Activated CD8-positive, alpha-beta memory T cell treated with anti-CD3 and anti-CD28 coated beads, Interleukin-2, amount 50 U/mL, for 24 hours (primary cell): ENCODE results near the gene RCSD1.
"Not testable (repeated sequence)": the region's sequence is repeated elsewhere in the genome, so short reads cannot be mapped to it uniquely, and the experiment has no call there.

ENCODE experiments used
- DNase-seq: peaks from one replicate; pipeline ENCODE4 v3.0.0-alpha.2; 2020; ENCODE audit errors: extremely low read depth

RCSD1 gene

DNA sequence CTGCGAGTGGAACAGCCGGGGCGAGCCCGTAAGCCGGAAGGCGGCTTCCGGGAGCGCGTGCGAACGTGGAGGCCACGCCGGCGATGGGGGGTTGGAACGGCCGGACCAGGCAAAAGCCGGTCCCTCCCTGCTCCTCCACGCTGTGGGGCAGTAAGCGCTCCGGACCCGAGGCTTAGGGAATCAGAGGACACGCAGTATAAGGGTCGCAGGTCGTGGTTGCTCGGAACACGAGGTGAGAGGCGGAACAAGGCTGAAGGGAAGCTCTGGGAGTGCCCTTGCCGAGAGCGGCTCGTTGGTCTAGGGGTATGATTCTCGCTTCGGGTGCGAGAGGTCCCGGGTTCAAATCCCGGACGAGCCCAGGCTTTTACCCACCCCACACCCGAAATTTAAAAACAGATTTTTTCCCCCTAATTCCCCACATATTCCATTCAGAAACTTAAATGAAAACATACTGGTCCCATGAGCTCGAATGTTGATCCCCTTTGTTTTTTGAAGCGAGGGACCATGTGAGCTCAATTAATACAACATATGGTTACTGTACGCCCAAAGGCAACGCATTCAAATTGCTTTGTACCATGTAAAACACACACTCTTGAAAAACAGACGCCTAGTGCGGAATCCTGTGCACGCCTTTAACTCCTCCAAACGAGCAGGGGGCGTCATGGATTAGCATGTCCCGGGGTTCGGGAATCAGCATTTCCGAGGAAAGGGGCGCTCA lies 84.6 kb downstream of the RCSD1 start:
- DNase-seq, result peak; percentile 82

DNA sequence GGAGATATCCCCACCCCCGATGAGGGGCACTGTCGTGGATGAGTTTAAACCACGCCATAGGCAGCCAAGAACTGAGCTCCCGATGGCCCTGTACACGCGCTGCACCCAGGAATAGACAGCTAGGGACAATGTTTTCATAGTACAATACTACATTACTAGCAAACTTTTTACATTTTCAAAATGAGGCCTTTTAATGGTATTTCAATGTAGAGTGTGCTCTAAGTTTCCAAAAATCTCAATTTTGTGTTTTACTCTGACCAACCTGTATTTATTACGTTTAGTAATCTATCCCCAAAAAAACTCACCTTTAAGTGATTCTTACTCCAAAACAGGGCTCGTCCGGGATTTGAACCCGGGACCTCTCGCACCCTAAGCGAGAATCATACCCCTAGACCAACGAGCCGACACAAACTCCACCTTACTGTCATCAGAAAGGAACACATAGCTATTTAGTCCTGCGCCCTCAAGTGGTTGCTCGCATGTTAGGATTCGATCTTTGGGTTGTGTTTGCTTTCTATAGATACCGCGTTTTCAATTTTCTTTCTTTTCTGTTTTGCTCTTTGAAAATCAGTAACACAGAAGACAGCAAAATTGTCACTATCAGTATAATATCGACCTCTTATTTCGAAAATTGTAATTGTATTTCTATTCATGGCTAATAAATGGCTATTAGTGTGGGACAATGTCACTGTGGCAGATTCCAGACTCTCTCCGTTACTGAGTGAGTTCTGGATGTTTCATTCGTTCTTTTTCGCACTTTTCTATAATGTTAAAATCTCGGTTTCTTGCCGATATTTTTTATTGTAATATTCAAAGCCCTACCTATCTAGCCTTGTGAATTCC lies 85.3 kb downstream of the RCSD1 start:
- DNase-seq, result peak; percentile 68

DNA sequence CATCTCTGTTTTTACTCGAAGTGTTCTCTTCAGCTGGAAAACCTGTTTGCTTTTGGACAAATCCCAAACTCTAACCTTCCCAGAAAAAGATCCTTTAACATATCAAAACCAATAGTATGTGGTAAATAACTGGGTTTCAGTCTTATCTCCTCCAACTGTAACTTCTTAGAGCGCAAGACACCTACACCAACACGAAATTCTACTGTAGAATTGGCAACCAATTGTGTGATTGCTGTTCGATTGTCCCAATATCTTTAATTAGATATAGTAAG lies 85.9 kb downstream of the RCSD1 start:
- DNase-seq, result no peak

DNA sequence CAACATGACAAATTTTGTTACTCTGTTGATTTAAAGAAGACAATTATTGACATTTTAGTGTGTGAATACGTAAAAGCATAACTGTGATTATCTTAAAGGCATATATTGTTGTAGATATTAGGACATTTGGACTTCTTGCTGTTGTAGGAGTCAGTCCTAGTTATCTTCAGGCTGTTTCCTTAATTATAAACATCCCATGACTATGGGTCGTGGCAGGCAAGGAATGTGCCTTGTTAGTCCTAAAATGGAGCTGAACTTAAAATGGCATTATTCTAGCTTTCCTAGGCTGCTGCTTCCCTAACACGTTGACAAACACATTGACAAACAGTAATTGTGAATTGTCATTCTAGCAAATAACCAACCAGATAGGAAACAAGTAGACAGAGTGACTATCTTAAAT lies 87.3 kb downstream of the RCSD1 start:
- DNase-seq, result no peak

DNA sequence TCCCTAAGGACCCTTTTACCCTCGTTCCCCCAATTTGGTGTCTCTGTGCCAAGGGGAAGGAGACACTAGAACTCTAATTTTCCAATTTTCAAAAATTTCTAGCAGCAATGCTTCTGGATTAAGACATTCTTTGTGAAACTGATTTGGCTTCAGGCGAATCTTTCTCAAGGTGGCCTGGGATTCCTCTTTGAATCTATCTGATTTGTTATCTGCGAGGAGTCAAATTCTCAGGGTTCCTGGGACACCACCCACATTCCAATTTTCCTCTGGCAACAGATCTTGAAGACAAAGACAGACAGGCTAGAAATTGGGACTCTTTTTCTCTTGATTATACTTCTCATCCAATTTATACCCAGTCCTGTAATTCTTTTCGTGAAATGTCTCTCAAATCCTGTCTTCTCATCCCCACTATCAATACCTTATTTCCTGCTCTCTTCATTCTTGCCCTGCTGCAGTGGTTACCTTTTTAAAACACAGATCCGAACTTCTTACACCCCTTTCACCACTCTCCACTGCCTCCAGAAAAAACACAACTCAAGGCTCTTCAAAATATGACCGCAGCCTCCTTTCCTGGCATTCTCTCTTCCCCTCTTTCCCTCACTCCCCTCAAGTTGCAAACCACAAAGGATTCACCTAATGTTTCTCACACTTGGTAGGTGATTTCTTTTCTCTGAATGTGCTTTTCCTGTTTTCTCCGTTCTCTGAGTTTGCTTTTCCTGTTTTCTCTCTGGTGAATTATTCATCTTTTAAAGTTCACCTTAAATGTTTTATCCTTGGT lies 89.1 kb downstream of the RCSD1 start:
- no peak for DNase-seq

DNA sequence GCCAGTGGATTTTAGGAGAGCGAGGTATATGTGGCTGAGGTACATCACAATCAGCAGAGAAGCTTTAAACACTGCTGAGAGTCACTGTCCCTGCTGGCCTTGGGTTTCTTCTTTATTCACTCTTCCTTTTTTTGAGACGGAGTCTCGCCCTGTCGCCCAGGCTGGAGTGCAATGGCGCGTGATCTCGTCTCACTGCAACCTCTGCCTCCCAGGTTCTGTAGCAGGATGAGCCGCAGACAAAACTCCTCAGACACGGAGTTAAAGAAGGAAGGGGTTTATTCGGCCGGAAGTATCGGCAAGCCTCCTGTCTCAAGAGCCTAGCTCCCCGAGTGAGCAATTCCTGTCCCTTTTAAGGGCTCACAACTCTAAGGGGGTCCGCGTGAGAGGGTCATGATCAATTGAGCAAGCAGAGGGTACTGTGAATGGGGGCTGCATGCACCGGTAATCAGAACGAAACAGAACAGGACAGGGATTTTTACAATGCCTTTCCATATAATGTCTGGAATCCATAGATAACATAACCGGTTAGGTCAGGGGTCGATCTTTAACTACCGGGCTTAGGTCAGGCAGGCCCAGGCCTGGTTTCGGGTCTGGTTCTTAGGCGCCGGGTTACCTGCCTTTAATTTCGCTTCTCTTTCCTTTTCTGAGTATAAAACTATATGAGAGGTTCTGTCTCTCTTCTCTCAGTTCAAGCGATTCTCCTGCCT lies 89.8 kb downstream of the RCSD1 start:
- not testable (repeated sequence) for DNase-seq

DNA sequence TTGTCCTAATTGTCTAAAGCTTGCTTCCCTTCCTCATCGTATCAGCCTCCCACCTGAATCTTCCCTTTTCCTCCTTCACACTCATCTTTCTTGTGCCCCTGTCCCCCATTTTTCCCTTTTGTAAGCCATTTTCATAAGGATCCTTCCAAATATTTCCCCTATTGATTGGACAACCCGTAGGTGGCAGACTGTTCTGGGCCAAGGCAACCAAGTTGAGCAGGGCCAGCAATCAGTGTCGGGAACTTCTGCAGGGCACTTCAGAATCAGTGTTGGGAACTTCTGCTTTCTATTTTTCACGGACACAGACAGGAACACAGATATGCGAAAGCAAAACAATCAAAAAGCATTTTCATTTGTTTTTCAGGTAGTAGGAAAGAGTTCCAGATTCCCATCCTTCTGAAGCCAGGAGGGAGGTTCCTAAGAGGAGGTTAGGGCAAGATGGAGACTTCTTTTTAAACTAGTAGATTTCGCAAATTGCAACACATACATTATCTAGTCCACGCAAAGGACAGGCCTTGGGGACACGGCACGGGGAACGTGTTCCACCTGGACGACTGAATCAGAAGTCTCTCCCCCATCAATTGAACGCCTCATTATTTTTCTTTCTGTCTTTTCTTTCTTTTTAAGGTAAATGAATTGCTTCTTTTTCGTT lies 91.1 kb downstream of the RCSD1 start:
- no peak for DNase-seq

DNA sequence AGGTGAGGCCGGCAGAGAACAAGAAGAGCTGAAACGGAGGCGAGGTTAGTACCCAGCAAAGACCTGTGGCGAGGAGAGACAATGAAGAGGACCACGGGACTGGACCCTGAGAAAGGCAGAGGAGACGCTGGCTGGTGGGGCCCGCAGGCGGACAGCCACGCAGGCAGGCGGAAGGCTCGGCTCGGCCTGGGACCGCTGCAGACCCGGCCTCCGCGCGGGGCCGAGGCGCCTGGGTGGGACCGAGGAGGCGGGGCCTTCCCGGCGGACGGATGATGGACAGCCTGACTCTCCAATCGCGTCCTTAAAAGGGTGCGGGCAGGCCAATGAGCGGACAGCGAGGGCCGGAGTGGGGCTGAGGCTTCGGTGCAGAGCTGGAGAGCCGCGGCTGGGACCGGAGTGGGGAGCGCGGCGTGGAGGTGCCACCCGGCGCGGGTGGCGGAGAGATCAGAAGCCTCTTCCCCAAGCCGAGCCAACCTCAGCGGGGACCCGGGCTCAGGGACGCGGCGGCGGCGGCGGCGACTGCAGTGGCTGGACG lies 91.7 kb downstream of the RCSD1 start, which contains the start of gene MPZL1:
TSS of gene MPZL1 (plus strand) at position 366 of the 535 bp plus-strand sequence. CDS start 170 bp downstream, outside the sequence.
- peak; percentile 84 for DNase-seq

DNA sequence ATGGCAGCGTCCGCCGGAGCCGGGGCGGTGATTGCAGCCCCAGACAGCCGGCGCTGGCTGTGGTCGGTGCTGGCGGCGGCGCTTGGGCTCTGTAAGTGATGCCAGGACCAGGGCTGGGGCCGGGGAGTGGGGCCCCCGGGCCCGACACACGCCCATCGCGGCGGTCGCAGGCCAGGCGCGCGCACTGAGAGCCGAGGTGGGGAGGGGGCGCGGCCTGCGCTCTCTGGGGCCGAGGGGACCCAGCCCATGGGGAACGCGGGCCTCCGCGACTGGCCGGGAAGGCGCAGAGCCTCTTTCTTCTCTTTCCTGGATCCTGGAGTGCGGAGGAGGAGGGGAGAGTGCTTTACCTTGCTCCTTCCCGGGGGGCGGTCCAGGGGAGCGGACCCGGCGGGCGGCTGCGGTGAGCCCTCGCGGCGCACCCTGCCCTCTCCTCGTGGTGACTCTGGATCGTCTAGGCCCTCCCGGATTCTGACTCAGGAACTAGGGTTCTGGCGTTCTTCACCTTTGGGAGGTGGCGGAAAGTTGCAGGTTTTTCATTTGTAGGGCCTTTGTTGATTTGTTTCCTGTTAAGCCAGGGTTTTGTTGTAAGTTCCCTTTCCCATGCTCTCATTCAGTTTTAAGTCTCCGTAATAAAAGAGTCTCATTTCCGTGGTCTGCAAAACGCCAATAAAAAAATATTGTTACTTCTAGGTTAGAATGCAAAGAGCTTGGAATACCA lies 92.3 kb downstream of the RCSD1 start:
- no peak for DNase-seq

DNA sequence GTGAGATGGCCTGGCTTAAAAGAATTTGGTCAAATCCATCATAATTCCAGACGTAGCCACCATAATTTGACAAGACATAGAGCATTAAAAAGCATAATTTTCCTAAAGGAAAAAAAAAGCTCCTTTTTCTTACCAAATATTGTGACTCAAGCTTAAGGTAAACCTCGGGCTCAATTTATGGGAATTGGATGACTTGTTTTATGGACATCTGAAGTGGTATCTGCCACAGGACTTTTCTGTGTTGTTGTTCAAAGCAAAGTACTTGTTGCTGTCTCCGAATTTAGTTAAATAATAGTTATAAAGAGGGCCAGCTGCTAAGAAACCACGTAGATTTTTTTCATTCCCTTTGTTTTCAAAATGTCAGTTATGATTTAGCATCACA lies 92.8 kb downstream of the RCSD1 start:
- DNase-seq, result no peak

DNA sequence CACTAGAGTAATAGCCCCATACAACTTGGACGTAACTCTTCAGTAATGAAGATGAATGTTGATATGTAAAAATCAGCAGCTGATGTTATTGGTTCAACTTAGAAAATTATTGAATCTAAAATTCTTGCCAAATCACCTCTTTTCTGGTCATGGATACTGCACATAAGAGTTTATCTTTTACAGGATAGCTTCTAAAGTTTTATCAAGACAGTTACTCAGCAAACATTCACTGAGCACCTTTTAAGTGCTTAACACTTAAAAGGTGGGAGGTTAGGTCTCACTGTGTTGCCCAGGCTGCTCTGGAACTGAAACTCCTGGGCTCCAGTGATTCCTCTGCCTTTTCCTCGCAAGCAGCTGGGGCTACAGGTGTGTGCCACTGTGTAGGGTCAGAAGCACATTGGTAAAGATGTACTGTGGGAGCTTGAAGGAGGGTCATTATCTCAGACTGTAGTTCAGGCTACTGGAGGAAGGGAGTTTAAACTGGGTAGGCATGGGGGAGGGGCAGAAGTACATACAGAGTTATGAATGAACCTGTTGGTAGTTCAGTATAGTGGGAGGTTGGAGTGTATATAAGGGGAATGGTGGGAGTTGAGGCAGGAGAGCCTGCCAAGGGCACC lies 93.8 kb downstream of the RCSD1 start:
- no peak for DNase-seq

DNA sequence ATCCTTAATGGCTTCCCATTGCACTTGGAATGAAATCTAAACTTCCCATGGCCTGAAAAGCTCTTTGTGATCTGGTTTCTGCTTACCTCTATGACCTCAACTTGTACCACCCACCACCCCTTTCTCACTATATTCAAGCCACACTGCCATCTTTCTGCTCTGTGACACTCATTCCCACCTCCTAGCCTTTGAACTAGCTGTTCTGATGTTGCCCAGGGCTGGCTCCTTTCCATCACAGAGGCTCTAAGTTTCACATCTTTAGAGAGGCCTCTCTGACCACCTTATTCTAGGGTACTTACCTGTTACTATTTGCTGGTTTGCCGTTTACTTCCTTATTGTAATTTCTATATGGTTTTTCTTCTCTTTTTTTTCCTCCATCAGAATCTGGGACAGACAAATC lies 96.0 kb downstream of the RCSD1 start:
- no peak for DNase-seq

DNA sequence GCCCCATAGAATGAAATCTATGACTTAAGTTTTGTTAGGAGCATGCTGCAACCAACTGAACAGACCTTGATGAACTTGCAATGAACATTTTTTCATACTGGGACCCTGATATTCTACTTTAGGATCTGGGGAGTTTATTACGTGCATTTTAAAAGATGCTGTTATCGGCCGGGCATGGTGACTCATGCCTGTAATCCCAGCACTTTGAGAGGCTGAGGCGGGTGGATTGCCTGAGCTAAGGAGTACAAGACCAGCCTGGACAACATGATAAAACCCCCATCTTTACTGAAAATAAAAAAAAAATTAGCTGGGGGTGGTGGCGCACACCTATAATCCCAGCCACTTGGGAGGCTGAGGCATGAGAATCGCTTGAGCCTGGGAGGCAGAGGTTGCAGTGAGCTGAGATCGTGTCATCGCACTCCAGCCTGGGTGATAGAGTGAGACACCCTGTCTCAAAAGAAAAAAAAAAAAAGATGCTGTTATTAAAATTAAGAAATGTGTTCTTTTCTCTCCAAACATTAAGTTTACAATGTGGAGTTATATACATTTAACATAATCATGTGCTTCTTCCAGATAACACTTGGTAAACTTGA lies 98.9 kb downstream of the RCSD1 start:
- DNase-seq, result no peak

DNA sequence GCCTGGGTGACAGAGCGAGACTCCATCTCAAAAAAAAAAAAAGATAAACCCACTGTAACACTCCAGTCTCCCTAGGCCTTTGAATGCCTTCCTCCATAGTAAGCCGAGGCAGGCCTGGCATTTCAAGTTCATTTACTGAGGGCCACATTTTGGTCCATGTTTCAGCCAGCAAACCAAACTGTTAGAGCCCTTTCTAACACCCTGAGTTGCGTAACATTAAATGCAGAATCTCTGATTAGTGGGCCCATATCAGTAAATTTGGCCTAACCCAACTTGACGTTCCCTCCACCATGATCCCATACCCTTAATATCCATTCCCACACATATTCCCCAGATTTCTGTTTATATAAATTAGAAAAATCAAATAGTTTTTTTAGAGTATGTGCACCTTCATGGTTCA lies 104.2 kb downstream of the RCSD1 start:
- DNase-seq, result no peak

DNA sequence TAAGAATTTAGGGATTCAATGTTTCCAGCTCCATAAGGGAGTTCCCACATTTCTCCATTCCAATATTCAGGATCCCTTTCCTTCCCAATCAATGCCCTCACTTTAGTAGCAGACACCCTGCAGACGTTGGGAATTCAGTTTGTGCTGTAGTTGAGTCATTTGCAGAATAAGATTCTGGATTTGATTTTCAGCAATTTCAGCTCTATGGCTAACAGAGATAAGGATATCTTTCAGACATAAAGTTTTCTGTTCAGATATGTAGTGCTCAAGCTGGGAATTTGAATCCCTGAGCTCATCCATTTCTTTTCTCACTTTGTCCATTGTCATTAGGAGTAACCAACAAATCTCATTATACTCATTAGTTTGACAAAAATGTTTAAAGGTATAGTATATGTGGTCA lies 104.8 kb downstream of the RCSD1 start:
- no peak for DNase-seq

DNA sequence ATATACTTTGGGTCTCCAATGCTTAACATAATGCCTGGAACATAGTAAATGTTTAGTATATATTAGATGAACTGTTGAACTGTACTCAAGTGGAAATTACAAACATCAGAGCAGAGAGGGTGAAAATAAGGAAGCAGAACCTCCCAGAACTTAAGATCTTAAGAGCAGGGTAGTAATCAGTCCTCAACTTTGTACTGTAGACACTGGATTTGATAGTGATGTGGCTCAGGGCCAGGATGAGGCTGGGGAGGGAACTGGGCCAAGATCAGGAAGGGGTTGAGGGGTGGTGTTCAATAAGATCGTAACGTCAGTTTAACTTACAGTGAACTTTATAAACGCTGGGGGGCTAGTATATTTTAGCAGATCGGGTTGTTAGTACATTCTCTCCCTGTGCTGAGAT lies 107.1 kb downstream of the RCSD1 start:
- no peak for DNase-seq

DNA sequence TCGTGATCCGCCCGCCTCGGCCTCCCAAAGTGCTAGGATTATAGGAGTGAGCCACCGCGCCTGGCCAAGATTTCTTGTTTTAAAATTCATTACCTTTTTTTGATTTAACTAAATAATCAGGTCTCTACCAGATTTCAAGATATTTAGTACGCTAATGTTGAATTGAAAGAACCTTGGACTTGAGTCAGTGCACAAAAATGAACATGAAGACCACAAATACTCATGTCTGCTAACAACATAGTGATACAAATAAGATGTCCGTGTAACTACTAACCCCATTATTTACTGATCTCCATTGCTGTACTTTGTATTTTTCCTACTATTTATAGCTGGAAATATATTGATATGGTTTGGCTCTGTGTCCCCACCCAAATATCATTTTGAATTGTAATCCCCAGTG lies 108.1 kb downstream of the RCSD1 start:
- no peak for DNase-seq

DNA sequence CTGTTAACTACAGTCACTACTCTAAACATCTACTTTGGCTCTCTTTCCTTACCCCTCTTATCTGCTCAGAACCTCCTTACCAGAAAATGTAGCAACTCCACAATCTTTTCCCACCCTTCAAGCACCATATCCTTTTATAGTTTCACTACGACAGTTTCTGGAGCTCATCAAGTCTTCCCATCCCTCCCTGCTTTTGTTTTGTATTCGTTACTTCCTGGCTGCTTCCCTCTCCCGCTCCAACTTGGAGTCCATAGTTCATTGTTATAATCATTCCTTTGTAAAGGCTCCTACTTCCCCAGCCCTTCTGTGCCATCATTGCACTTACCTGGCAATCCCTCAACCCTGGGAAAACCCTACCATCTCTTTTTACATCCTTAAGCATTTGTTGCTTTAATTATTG lies 109.7 kb downstream of the RCSD1 start:
- no peak for DNase-seq

DNA sequence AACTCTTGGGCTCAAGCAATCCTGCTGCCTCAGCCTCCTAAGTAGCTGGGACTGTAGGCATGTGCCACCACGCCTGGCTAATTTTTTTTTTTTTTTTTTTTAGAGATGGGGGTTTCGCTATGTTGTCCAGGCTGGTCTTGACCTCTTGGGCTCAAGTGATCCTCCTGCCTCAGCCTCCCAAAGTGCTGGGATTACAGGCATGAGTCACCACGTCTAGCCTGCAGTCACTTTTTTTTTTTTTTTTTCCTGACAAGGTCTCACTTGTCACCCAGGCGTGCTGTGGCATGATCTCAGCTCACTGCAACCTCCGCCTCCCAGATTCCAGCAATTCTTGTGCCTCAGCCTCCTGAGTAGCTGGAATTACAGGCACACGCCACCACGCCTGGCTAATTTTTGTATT lies 111.1 kb downstream of the RCSD1 start:
- not testable (repeated sequence) for DNase-seq
